Measurements from ENCODE around the gene NEDD8.
"Not testable (repeated sequence)": the region's sequence is repeated elsewhere in the genome, so short reads cannot be mapped to it uniquely, and the experiment has no call there.

NEDD8 gene

DNA sequence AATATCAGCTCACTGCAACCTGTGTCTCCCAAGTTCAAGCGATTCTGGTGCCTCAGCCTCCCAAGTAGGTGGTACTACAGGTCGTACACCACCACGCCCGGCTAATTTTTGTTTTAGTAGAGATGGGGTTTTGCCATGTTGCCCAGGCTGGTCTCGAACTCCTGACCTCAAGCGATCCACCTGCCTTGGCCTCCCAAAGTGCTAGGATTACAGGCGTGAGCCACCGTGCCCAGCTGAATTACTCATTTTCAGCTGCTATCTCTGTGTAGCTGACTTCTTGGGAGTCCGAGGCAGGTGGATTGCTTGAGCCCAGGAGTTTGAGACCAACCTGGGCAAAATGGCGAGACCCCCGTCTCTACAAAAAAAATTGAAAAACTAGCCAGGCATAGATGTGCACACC, 13.2 kb upstream of the NEDD8 start:
- DNase-seq, result not testable (repeated sequence)

DNA sequence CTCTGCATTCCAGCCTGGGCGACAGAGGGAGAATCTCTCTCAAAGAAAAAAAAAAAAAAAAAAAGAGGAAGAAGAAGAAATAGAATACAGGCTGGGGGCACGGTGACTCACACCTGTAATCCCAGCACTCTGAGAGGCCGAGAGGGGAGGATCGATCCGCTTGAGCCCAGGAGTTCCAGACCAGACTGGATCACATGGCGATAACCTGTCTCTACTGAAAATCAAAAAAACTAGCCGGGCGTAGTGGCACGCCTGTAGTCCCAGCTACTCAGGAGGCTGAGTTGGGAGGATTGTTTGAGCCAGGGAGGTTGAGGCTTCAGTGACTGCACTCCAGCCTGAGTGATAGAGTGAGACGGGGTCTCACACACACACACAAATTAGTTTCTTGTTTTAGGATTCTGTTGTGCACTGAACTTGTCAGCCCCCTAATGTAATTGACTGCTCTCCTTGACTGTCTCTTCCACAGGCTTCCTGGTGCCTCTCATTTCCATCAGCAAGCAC, 11.2 kb upstream of the NEDD8 start:
- no peak for DNase-seq

DNA sequence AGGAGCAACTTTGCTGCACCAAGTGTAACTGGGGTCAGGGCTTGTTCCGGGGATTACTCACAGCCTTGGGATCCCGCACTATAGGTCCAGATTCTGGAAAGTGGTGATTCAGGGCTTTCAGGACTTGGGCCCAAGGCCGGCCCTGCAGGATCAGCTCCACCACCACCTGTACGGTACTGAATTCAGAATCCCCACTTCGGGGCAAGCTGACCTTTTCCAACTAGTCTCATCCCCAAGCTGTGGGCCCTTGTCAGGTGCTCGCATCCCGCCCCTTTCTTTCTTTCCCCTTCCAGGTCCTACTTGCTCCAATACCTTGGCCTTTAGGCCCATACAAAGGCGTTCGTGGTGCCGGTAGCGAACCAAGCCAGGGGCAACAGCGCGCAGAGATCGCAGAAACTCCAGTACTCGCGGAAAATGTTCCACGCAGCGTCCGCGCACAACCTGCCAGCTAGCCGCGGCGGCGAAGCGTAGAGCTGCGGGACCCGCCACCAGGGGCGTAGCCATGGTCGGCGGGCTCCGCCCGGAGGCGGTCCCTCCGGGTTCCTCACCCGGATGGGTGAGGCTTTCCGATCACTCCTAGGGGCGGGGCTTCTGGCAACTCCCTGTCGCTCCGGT, 9.8 kb upstream of the NEDD8 start:
- DNase-seq, result peak; percentile 97

DNA sequence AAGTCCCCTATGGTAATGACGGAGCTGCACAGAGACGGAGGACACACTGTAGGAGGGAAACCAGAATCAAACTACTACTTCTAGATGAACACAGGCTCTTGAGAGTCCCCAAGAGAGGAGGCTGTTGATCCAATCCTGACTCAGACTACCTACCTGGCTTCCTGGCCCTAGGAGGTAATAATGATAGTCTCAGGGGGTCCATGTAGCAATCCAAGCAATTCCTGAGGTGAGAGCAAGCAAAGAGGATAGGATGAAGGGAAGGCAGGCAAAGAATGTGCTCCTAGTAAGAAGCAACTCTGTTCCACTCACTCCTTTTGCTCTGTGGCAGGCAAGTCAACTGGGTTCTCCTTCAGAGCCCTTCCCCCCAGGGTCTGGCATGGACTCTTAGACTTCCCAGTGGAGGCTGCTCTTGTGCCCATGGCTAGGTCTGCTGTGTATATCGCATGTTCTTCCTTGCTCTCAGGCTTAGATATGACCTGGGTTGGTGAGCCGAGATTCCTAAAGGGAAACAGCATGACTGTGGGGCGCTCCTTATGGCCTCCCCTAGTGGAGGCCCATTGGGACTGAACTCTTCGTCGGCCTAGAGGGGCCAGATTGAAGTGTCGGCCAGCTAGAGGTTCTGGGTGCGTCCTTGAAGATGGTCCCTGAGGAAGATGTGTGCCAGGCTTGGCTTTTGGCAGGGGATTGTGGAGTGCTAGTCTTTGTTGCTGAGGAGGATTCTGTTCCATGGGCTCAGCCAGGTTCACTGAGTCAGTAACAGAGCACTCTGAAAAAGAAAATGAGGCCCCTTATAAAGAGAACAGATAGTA, 8.1 kb upstream of the NEDD8 start:
- no peak for DNase-seq

DNA sequence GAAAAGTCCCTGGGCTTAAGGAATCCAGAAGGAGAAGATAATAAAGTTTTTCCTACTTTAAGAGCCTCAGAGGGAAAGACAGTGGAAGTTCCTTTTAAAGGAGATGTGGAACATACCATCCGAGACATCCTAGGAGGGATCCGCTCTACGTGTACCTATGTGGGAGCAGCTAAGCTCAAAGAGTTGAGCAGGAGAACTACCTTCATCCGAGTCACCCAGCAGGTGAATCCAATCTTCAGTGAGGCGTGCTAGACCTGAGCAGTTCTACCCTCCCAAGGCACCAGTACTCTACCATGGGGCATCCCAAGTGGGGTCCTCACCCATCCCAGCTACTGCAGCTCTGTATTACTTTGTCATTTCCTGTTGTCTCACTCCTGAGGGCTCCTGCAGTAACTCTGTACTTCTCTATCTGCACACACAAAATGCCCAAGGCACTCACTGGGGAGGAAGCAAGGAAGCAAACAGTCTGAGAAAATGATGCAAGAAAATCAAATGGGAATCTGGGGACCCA, 6.4 kb upstream of the NEDD8 start:
- no peak for DNase-seq

DNA sequence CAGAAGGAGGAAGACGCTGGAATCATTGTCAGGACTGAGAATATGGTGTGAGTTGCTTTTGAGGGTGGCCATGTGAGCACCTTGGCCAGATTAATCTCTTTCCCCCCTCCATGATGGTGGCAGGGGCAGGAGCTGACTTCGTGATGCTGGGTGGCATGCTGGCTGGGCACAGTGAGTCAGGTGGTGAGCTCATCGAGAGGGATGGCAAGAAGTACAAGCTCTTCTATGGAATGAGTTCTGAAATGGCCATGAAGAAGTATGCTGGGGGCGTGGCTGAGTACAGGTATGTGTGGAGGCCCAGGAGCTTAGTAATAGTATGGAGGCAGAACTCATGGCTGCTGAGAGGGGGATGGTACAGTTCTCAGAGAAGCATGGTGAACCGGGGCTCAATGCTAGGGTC, 6.0 kb upstream of the NEDD8 start:
- no peak for DNase-seq

DNA sequence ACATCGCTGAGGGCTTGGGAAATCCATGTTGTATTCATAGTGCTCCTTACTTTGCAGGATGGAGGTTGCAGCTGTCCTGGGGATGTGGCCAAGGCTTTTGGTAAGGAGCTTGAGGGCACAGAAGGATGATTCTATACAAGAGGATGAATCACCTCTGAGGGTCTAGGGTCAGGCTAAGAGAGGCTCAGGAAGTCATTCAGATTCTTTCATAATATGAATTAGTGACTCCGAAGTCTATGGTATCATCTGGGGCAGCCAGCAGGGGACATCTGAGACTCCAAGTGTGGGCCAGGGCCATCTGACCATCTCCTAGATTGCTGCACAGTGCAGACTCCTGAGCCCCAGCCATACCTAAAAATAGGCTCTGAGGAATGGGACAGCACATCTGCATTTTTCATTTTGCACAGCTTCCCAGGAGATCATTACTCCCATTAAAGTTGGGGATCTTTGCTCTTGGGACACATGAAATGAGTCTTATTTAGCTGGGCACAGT, 5.3 kb upstream of the NEDD8 start:
- DNase-seq, result no peak

DNA sequence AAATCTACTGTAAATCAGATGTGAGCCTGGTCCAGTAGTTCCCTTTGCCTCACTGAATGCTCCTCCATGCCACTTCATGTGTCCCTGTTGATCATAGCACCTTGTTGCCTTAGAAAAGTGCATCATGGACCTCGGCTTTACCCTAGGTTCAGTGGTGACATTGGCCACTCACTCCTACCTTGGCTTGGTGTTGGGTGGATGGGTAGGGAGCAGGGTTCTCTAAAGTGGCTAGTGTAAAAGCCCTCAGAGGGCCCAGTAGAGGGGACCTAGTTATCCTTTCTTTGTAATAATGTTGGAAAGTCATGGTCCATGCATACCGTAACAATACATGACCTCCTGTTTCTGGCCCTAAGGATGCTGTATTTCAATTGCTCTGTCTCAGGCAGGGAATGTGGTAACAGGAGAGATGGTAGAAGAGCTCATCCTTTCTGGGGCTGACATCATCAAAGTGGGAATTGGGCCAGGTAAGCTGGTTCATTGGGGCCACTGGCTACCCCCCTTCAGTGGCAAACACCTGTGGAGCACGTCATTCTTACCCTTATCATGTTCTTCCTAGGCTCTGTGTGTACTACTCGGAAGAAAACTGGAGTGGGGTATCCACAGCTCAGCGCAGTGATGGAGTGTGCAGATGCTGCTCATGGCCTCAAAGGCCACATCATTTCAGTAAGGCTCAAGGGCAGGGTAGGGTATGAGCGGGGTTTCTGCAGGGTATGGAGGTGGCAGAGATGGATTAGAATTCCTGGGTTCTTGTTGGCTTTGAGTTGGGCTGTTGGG, 4.7 kb upstream of the NEDD8 start:
- DNase-seq, result no peak

DNA sequence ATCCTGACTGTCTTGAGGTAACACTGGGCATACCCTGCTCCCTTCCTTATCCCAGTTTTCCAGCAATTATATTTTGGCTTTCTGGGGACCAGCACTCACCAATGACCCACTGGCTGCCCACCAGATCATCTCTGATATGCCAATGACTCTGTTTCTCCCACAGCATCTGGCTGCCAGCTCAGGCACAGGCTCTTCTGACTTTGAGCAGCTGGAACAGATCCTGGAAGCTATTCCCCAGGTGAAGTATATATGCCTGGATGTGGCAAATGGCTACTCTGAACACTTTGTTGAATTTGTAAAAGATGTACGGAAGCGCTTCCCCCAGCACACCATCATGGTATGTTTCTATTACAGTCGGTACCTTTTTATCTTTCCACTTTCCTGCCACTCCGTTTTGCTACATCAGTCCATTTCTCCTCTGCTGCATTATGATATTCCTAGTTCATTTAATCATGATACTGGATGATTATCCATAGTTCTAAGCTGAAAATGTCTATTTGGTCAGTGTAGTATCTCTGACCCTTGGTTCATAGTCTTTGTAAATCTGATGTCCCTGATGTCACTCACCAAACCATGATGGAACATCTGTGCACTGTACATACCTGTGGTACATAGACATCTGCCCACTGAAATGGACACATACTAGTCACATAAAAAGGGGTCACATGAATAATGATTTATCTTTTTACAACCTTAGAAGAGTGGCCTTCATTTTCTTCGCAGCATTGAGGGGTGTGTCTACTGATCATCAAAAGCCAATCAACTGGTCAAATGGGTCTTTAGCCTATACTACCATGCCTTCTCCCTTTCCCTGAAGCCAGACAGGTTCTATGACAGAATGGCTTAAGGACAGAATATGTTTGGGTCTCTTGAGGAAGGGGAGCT, 3.9 kb upstream of the NEDD8 start:
- no peak for DNase-seq

DNA sequence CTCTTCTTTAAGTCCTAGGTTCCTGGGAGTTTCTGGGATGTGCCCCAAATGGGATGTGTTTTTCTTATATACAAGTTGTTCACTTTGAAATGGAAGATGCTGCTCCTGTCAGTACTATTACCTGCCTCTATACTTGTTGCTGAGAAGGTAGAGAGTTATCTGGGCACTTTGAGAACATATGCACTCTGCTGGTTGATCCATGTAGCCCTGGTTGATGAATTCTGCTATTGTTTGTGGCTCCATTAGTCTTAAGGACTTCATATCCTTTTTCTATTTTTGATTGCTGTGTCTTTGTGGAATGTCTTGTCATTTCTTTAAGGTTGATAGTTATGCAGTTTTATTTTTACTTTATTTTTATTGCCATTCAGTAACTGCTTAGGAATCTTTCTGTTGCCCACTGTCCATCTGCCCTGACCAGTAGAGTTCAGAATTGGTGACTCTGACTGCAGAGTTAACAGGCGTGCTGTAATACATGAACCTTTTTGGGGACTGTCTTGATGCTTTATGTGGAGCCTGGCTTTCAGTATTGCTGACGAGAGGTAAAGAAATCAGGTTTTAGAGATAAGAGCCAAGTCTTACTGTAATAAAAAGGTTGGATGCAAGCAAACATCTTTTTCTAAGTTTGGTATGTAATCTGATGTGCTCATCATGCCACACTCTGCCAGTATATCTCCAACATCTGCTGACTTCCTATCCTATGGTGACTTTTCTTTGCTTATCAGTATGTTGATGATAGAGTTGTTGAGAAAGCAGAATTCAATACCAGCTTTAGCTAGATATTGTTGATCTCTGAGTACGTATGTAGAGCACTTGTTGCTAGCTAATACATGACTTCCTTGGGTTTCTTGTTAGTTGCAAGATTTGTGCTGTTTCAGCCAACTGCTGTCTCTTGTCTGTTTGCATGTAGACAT, 2.2 kb upstream of the NEDD8 start:
- DNase-seq, result no peak

DNA sequence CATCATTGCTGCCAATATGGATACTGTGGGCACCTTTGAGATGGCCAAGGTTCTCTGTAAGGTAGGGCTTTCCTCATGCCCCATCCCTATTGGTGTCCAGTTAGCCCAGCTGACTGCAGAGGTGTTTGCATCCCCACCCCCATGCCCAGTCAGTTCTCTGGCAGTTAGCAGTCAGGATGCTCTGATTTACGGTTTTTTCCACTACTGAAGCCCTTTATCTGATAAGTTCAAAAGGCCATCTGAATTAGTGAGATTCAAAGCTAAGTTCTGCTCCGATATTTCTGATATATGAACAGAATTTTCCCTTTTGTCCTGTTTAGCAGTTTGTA, 1.3 kb upstream of the NEDD8 start:
- no peak for DNase-seq

DNA sequence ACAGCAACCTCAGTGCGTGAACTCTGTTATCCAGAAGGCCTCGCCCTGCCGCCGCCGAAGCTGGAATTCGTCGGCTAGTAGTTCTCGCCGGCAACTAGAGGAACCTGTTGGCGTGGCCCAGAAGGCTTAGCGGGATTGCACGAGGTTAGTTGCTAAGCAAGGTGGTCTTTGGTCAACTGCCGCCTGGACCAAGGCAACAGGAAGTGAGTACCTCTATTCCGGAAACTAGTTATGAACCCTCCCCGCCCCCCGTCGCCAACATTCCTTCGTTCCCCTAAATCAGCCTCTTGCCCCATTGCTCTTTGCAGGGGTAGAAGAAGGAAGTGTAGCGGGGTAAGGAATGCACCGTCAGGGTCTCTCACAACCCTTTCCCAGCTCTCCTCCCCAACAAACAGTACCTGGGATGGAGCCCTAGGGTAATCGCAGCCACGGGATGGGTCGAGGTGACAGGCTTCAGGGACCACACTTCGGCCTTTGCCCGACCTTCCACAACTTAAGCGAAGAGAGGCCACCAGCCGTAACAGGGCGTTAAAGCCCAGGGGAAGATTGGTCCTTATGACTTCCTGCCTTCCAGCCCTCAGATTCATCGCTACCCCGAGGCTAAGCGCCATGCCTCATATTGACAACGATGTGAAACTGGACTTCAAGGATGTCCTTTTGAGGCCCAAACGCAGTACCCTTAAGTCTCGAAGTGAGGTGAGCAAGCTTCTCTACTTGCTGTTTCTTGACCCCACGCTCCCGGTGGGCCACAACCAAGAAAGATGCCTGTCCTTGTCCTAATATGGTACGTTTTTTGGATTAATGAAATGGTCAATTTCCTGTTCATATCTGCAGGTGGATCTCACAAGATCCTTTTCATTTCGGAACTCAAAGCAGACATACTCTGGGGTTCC, 724 bp upstream of the NEDD8 start, which contains the start of gene GMPR2:
Gene GMPR2, plus strand, starts transcription at position 285 of the 893 bp plus-strand sequence. Its CDS starts 325 bp downstream, at position 610.
- DNase-seq, result peak; percentile 23

DNA sequence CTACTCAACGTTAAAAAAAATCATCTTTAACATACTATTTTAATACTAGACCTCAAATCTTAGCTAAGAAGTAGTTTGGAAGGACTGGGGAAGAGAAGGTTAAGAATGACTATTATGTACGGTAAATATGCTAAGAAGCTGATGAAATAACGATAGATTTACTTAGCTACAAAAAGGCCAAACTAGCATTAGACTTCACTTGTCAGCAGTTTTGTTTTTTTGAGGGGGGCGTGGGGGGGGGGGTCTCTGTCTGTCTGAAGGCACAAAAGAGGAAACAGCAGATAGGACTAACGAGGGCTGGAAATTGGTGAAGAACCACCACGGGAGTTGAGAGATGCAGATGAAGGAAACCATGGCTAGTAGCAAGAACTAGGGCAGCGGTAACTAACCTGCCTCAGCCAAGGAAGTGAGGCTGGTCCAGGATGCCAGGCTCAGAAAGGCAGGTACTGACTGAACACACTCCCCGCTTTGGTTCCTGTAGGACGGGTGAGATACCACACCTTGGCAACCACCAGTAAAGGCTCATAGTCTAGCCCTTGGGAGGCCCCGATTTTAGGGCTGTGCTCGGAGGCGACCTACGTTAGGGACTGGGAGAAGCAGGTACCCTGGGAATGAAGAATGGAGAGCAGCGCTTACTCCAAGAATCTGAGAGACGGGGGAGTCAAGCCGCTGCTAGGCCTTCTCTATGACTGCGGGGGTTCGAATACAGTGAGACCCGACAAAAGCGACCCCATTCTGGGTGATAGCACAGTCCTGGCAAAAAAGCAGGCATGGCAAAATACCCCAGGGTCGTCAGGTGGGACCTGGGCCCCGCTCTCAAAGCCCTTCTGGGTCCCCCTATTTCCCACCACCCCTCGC, 675 bp downstream of the NEDD8 start:
- peak; percentile 12 for DNase-seq

DNA sequence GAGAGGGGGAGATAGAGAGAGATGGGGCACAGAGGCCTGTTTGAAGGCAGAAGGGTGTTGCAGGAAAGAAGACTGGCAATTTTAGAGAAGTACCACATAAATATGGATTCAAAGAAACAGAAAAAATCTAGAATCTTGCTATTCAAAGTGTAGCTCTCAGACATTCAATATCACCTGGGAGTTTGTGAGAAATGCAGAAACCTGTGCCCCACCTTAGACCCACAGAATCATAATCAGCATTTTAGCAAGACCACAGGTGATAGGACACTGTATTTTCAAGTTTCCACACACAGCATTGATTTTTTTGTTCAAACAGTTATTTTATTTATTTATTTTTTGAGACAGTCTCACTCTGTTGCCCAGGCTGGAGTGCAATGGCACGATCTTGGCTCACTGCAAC, 3.3 kb downstream of the NEDD8 start:
- DNase-seq, result no peak

DNA sequence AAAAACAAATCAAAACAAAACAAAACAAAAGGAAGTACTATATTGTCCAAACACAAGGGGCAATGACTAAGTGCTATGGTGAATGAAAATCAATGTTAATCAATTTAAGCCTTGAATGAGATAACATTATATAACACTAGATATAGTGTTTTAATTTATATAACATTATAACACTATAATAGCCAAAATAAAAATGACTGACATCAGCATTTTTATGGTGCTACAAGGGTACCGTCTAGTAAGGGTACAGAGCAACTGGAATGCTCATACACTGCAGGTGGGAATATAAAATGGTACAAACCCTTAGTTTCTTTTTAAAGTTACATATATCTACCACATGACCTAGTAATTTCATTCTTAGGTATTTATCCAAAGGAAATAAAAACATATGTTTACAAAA, 5.7 kb downstream of the NEDD8 start:
- DNase-seq, result no peak

DNA sequence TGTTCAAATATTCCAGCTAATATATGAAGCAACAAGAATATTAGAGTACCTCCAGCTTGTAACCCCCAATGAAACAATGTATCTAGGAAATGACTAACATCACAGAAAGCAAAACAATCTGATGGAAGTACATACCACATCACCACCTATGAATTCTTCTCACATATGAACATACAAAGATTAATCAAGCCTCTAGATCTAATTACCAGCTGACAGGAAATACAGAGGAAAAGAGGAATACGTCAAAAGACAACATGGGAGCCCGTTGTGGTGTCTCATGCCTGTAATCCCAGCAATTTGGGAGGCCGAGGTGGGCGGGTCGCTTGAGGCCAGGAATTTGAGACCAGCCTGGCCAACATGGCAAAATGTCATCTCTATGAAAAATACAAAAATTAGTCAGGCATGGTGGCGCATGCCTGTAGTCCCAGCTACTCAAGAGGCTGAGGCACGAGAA, 7.5 kb downstream of the NEDD8 start:
- no peak for DNase-seq

DNA sequence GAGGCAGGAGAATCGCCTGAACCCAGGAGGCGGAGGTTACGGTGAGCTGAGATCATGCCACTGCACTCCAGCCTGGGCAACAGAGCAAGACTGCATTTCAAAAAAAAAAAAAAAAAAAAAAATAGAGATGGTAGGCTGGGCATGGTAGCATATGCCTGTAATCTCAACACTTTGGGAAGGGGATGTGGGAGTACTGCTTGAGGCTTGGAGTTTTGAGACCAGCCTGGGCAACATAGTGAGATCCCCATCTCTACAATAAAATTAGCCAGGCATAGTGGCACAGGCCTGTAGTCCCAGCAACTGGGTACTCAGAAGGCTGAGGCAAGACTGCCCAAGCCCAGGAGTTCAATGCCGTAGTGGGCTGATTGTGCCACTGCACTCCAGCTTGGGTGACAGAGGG, 9.2 kb downstream of the NEDD8 start:
- not testable (repeated sequence) for DNase-seq

DNA sequence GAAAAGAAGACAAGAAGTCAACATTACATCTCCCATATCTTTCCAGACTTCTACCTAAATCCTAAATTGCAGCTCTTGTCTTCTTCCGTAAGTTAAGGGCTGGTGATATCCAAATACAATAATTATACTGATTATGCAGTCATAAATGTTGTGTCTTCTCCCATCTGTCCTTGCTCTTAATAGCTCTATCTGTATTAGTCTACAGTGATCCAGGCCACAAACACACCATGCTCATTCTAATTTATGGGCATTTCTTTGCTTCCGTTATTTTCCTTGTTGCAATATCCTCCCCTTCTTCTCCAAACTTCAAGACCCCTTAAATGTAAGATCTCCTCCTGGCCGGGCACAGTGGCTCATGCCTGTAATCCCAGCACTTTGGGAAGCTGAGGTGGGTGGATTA, 12.6 kb downstream of the NEDD8 start:
- no peak for DNase-seq

DNA sequence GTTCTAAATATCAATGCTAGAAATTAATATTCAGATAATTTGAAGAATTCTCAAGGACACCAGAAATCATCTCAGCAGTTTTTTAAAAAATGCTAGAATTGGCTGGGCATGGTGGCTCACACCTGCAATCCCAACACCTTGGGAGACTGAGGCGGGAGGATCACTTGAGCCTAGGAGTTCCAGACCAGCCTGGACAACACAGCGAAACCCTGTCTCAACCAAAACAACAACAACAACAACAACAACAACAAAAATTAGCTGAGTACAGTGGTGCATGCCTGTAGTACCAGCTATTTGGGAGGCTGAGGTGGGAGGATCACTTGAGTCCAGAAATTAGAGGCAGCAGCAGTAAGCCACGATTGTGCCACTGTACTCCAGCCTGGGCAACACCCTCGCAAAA, 13.1 kb downstream of the NEDD8 start:
- DNase-seq, result no peak

All from CD4-positive, alpha-beta T cell treated with Interleukin-6 for 4 hours (primary cell).